NCI-H524 treated with DMSO at 0.1 percent for 48 hours (cell line): Measurements from ENCODE around the gene IGFBP4.
A peak's percentile ranks its signal among the peaks of the same experiment; 100 is the strongest.
"Not testable (repeated sequence)": the region's sequence is repeated elsewhere in the genome, so short reads cannot be mapped to it uniquely, and the experiment has no call there.

Source experiments
- DNase-seq: peaks from one replicate; lab custom pipeline; 2025; lab: John Stamatoyannopoulos, UW

The IGFBP4 gene

GRCh38 chr17:40443196-40443987 lies at the start of gene IGFBP4:
Gene IGFBP4 (plus strand): TSS chr17:40443450. CDS start chr17:40443736, 286 bp downstream.
- DNase-seq: no peak

GRCh38 chr17:40399185-40399584 lies 44.1 kb upstream of the IGFBP4 start:
- no peak for DNase-seq

- no peak for DNase-seq
Measured at GRCh38 chr17:40402668-40403067, 40.6 kb upstream of the IGFBP4 start.

- DNase-seq: no peak
Measured at GRCh38 chr17:40404003-40404402, 39.2 kb upstream of the IGFBP4 start.

- no peak for DNase-seq
Measured at GRCh38 chr17:40407460-40407859, 35.8 kb upstream of the IGFBP4 start.

- not testable (repeated sequence) for DNase-seq
Measured at GRCh38 chr17:40409540-40409939, 33.7 kb upstream of the IGFBP4 start.

- no peak for DNase-seq
Measured at GRCh38 chr17:40410082-40410481, 33.2 kb upstream of the IGFBP4 start.

GRCh38 chr17:40411821-40412220 lies 31.4 kb upstream of the IGFBP4 start:
- DNase-seq: no peak

- no peak for DNase-seq
Measured at GRCh38 chr17:40412880-40413279, 30.4 kb upstream of the IGFBP4 start.

GRCh38 chr17:40414312-40414711 lies 28.9 kb upstream of the IGFBP4 start:
- DNase-seq: not testable (repeated sequence)

GRCh38 chr17:40415390-40415789 lies 27.9 kb upstream of the IGFBP4 start:
- peak; percentile 64 for DNase-seq

- no peak for DNase-seq
Measured at GRCh38 chr17:40416671-40417070, 26.6 kb upstream of the IGFBP4 start.

- peak; percentile 48 for DNase-seq
Measured at GRCh38 chr17:40417258-40417608, 26.0 kb upstream of the IGFBP4 start.

- DNase-seq: peak; percentile 99
Measured at GRCh38 chr17:40417609-40418427, 25.4 kb upstream of the IGFBP4 start, which contains the start of gene TOP2A. Gene TOP2A (minus strand): TSS chr17:40417896. CDS start chr17:40417791, 105 bp downstream.

- no peak for DNase-seq
Measured at GRCh38 chr17:40418428-40418706, 24.9 kb upstream of the IGFBP4 start.

- DNase-seq: no peak
Measured at GRCh38 chr17:40419559-40420331, 23.5 kb upstream of the IGFBP4 start.

GRCh38 chr17:40422990-40423633 lies 20.1 kb upstream of the IGFBP4 start:
- DNase-seq: no peak

GRCh38 chr17:40425741-40426140 lies 17.5 kb upstream of the IGFBP4 start:
- no peak for DNase-seq

GRCh38 chr17:40427002-40427491 lies 16.2 kb upstream of the IGFBP4 start:
- DNase-seq: no peak

- no peak for DNase-seq
Measured at GRCh38 chr17:40430272-40431230, 12.7 kb upstream of the IGFBP4 start.

- no peak for DNase-seq
Measured at GRCh38 chr17:40431231-40431602, 12.0 kb upstream of the IGFBP4 start.
